Measurements from ENCODE around the gene CBLC.

CBLC gene

GRCh38 chr19:44777715-44778347 is at the start of gene CBLC:
CBLC (plus strand) TSS chr19:44777890; CDS start chr19:44777932, 42 bp downstream.
- in situ Hi-C loops (cut with MboI; ENCODE audit: low sequenced_read_pairs): no loop called here

GRCh38 chr19:44728178-44728577 is 49.5 kb upstream of the CBLC start:
- in situ Hi-C loops (cut with MboI; ENCODE audit: low sequenced_read_pairs): no loop called here

- in situ Hi-C loops (cut with MboI; ENCODE audit: low sequenced_read_pairs): no loop called here
These were observed 48.1 kb upstream of the CBLC start for GRCh38 chr19:44729516-44730033.

- in situ Hi-C loops (cut with MboI; ENCODE audit: low sequenced_read_pairs): no loop called here
These were observed 46.6 kb upstream of the CBLC start for GRCh38 chr19:44731081-44731480.

GRCh38 chr19:44731622-44732021 is 46.1 kb upstream of the CBLC start:
- in situ Hi-C loops (cut with MboI; ENCODE audit: low sequenced_read_pairs): no loop called here

GRCh38 chr19:44732235-44733014 is 45.3 kb upstream of the CBLC start:
- in situ Hi-C loops (cut with MboI; ENCODE audit: low sequenced_read_pairs): no loop called here

- in situ Hi-C loops (cut with MboI; ENCODE audit: low sequenced_read_pairs): no loop called here
These were observed 43.3 kb upstream of the CBLC start for GRCh38 chr19:44734357-44734756.

GRCh38 chr19:44735011-44735410 is 42.7 kb upstream of the CBLC start:
- in situ Hi-C loops (cut with MboI; ENCODE audit: low sequenced_read_pairs): no loop called here

- in situ Hi-C loops (cut with MboI; ENCODE audit: low sequenced_read_pairs): no loop called here
These were observed 40.2 kb upstream of the CBLC start for GRCh38 chr19:44737238-44738071.

- in situ Hi-C loops (cut with MboI; ENCODE audit: low sequenced_read_pairs): no loop called here
These were observed 39.6 kb upstream of the CBLC start for GRCh38 chr19:44738136-44738535.

GRCh38 chr19:44738603-44739558 is 38.8 kb upstream of the CBLC start:
- in situ Hi-C loops (cut with MboI; ENCODE audit: low sequenced_read_pairs): no loop called here

- in situ Hi-C loops (cut with MboI; ENCODE audit: low sequenced_read_pairs): no loop called here
These were observed 37.3 kb upstream of the CBLC start for GRCh38 chr19:44740351-44740824.

- in situ Hi-C loops (cut with MboI; ENCODE audit: low sequenced_read_pairs): no loop called here
These were observed 36.4 kb upstream of the CBLC start for GRCh38 chr19:44741258-44741731.

GRCh38 chr19:44741841-44742329 is 35.8 kb upstream of the CBLC start:
- in situ Hi-C loops (cut with MboI; ENCODE audit: low sequenced_read_pairs): no loop called here

GRCh38 chr19:44742330-44743061 is 35.2 kb upstream of the CBLC start:
- in situ Hi-C loops (cut with MboI; ENCODE audit: low sequenced_read_pairs): no loop called here

GRCh38 chr19:44744871-44745332 is 32.8 kb upstream of the CBLC start:
- in situ Hi-C loops (cut with MboI; ENCODE audit: low sequenced_read_pairs): no loop called here

GRCh38 chr19:44745341-44745831 is 32.3 kb upstream of the CBLC start:
- in situ Hi-C loops (cut with MboI; ENCODE audit: low sequenced_read_pairs): no loop called here

- in situ Hi-C loops (cut with MboI; ENCODE audit: low sequenced_read_pairs): no loop called here
These were observed 31.6 kb upstream of the CBLC start for GRCh38 chr19:44745887-44746600.
